Hematopoietic multipotent progenitor cell treated with erythropoietin and hydrocortisone succinate and interleukin-3 and kit ligand, for 8 days (in vitro differentiated cells): ENCODE measurements around the gene SMC3.
A peak's percentile ranks its signal among the peaks of the same experiment; 100 is the strongest.
"Not testable (repeated sequence)": the region's sequence is repeated elsewhere in the genome, so short reads cannot be mapped to it uniquely, and the experiment has no call there.

Experiments used
- DNase-seq: peaks from one replicate; pipeline ENCODE4 v3.0.0-alpha.2; 2015

SMC3 gene

GRCh38 chr10:110567201-110568054 lies at the start of gene SMC3:
Gene SMC3, plus strand, starts transcription at chr10:110567695. Its CDS starts 122 bp downstream, at chr10:110567817.
- DNase-seq, result peak; percentile 94

GRCh38 chr10:110522365-110522988 lies 45.0 kb upstream of the SMC3 start:
- no peak for DNase-seq

- no peak for DNase-seq
Measured at GRCh38 chr10:110523736-110524135, 43.8 kb upstream of the SMC3 start.

GRCh38 chr10:110524179-110524858 lies 43.2 kb upstream of the SMC3 start:
- DNase-seq, result no peak

GRCh38 chr10:110524859-110525232 lies 42.6 kb upstream of the SMC3 start:
- DNase-seq, result no peak

GRCh38 chr10:110525349-110526260 lies 41.9 kb upstream of the SMC3 start:
- no peak for DNase-seq

- no peak for DNase-seq
Measured at GRCh38 chr10:110527731-110528171, 39.7 kb upstream of the SMC3 start.

GRCh38 chr10:110528224-110528996 lies 39.1 kb upstream of the SMC3 start:
- DNase-seq, result no peak

- DNase-seq, result not testable (repeated sequence)
Measured at GRCh38 chr10:110528997-110529524, 38.4 kb upstream of the SMC3 start.

GRCh38 chr10:110529596-110530011 lies 37.9 kb upstream of the SMC3 start:
- DNase-seq, result no peak

GRCh38 chr10:110530131-110530831 lies 37.2 kb upstream of the SMC3 start:
- no peak for DNase-seq

GRCh38 chr10:110531687-110532086 lies 35.8 kb upstream of the SMC3 start:
- no peak for DNase-seq

- not testable (repeated sequence) for DNase-seq
Measured at GRCh38 chr10:110532628-110533027, 34.9 kb upstream of the SMC3 start.

GRCh38 chr10:110533149-110533548 lies 34.3 kb upstream of the SMC3 start:
- peak; percentile 27 for DNase-seq

- DNase-seq, result no peak
Measured at GRCh38 chr10:110534571-110534970, 32.9 kb upstream of the SMC3 start.

GRCh38 chr10:110535958-110536891 lies 31.3 kb upstream of the SMC3 start:
- DNase-seq, result peak; percentile 17

- no peak for DNase-seq
Measured at GRCh38 chr10:110539091-110539490, 28.4 kb upstream of the SMC3 start.

GRCh38 chr10:110540031-110540430 lies 27.5 kb upstream of the SMC3 start:
- DNase-seq, result no peak

GRCh38 chr10:110544958-110545537 lies 22.4 kb upstream of the SMC3 start:
- DNase-seq, result no peak
